ENCODE results near the gene MOV10L1. TPM values are rescaled to one million over a fixed set of nuclear protein-coding genes. Genes with fewer than 3 reads are reported as not detected.
A peak's percentile ranks its signal among the peaks of the same experiment; 100 is the strongest.

The MOV10L1 gene
- total RNA-seq, 4 donors from 2014 or later = 0.25 TPM; not detected in 3

DNA sequence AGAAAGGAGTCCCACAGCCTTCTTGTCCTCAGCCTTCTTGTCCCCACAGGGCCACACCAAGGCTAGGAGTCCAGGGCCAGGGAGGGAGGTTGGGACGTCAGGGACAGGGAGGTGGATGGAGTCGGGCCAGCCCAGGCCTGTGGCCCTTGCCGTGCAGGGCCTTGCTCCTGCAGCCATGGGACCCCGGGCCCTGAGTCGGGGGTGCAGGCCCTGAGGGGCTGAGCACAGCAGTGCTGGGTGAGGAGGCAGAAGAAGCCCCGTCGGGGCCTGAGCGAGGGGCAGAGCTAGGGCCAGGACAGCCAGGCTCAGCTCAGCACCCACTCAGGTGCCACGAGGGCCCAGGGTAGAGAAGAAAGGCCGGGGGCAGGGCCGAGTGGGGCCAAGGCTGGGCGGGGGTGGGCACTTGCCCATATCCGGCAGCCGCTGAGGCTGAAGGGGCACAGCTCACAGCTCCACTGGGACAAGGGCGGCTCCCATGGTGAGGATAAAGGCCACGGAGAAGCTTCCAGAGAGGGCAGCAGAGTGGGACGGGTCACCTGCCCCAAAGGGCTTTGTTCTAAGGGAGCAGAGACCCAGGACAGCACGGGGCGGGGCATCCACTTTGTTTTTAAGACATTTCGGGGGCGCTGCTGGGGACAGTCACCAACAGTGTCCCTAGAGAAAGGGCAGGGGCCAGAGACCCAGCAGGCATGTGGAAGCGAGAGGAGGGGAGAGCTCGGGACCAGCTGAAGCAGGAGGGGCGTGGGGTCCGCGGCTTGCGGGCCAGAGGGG is 8.2 kb upstream of the MOV10L1 start:
- DNase-seq (peak in 1 of 2 donors; percentile 6), ATAC-seq (no peak)
- Histone ChIP-seq H3K4me3 (no peak overlapping the region), H3K36me3 (no peaks in the 10 kb centered on the region), H3K27me3 (peaks cover 0 to 28% (median 16%) of the 10 kb centered on the region in 3 donors), H3K27ac (no peak overlapping the region), H3K9me3 (no peaks in the 10 kb centered on the region), H3K4me1 (no peaks in the 10 kb centered on the region)
- in situ Hi-C loops (cut with MboI; ENCODE audit: low sequenced_read_pairs in 4 of 4) (no loop called here), intact Hi-C loops (cut with DNase I; ENCODE audit: low total_unique reads) (no loop called here)
- TF ChIP-seq POLR2A (IDR thresholded peaks at IDR 0.05) (no peak), CTCF (IDR thresholded peaks at IDR 0.05 in 4 of 5, conservative IDR thresholded peaks at IDR 0.05 in 1 of 5) (no peak)

GRCh38 chr22:50082197-50082715 is 7.5 kb upstream of the MOV10L1 start:
- in situ Hi-C loops (cut with MboI; ENCODE audit: low sequenced_read_pairs in 4 of 4) = no loop called here
- no peak overlapping the region for H3K4me3 ChIP-seq
- DNase-seq (no peak), ATAC-seq (no peak)
- H3K9me3 ChIP-seq = no peaks in the 10 kb centered on the region
- no peaks in the 10 kb centered on the region for H3K4me1 ChIP-seq
- TF ChIP-seq CTCF (IDR thresholded peaks at IDR 0.05 in 4 of 5, conservative IDR thresholded peaks at IDR 0.05 in 1 of 5) (no peak), POLR2A (IDR thresholded peaks at IDR 0.05) (no peak)
- H3K27ac ChIP-seq = no peak overlapping the region
- H3K27me3 ChIP-seq = peaks cover 0 to 35% (median 19%) of the 10 kb centered on the region in 3 donors
- no peaks in the 10 kb centered on the region for H3K36me3 ChIP-seq
- intact Hi-C loops (cut with DNase I; ENCODE audit: low total_unique reads) = no loop called here

- no peaks in the 10 kb centered on the region for H3K4me1 ChIP-seq
- no peak overlapping the region for H3K4me3 ChIP-seq
- in situ Hi-C loops (cut with MboI; ENCODE audit: low sequenced_read_pairs in 4 of 4) = no loop called here
- H3K27me3 ChIP-seq = peaks cover 0 to 42% (median 26%) of the 10 kb centered on the region in 3 donors
- intact Hi-C loops (cut with DNase I; ENCODE audit: low total_unique reads) = no loop called here
- TF ChIP-seq POLR2A (IDR thresholded peaks at IDR 0.05) = no peak
- TF ChIP-seq CTCF (IDR thresholded peaks at IDR 0.05 in 4 of 5, conservative IDR thresholded peaks at IDR 0.05 in 1 of 5) = no peak
- H3K9me3 ChIP-seq = no peaks in the 10 kb centered on the region
- no peak for ATAC-seq
- DNase-seq = peak in 1 of 2 donors; percentile 5
- H3K36me3 ChIP-seq = no peaks in the 10 kb centered on the region
- H3K27ac ChIP-seq = no peak overlapping the region
These were observed 6.8 kb upstream of the MOV10L1 start for GRCh38 chr22:50082961-50083461.

GRCh38 chr22:50083462-50084079 is 6.2 kb upstream of the MOV10L1 start:
- no peak for TF ChIP-seq POLR2A (IDR thresholded peaks at IDR 0.05)
- TF ChIP-seq CTCF (IDR thresholded peaks at IDR 0.05 in 4 of 5, conservative IDR thresholded peaks at IDR 0.05 in 1 of 5) = no peak
- no peak overlapping the region for H3K27ac ChIP-seq
- DNase-seq (no peak), ATAC-seq (no peak)
- intact Hi-C loops (cut with DNase I; ENCODE audit: low total_unique reads) = no loop called here
- no peaks in the 10 kb centered on the region for H3K36me3 ChIP-seq
- in situ Hi-C loops (cut with MboI; ENCODE audit: low sequenced_read_pairs in 4 of 4) = no loop called here
- no peaks in the 10 kb centered on the region for H3K9me3 ChIP-seq
- peaks cover 1 to 43% (median 28%) of the 10 kb centered on the region in 3 donors for H3K27me3 ChIP-seq
- no peak overlapping the region for H3K4me3 ChIP-seq
- no peaks in the 10 kb centered on the region for H3K4me1 ChIP-seq

All from gastrocnemius medialis (tissue), 4 donors.